HG02884 (cell line): Measurements from ENCODE around the gene TNNI2.
"Not testable (repeated sequence)": the region's sequence is repeated elsewhere in the genome, so short reads cannot be mapped to it uniquely, and the experiment has no call there.

Experiments used
- ATAC-seq: cut with Tn5 transposase; IDR thresholded peaks from one replicate; pipeline ENCODE4 v1.9.1; 2021; ENCODE audit warnings: mild to moderate bottlenecking, moderate library complexity; ENCODE audit not compliant: unreplicated experiment

Gene TNNI2

GRCh38 chr11:1882265-1883238, 43.8 kb downstream of the TNNI2 start:
- no peak for ATAC-seq

GRCh38 chr11:1883346-1884302, 44.8 kb downstream of the TNNI2 start:
- no peak for ATAC-seq

- no peak for ATAC-seq
Observed at GRCh38 chr11:1884303-1884700, 45.5 kb downstream of the TNNI2 start.

- ATAC-seq, result not testable (repeated sequence)
Observed at GRCh38 chr11:1886551-1886950, 47.8 kb downstream of the TNNI2 start.

- ATAC-seq, result no peak
Observed at GRCh38 chr11:1887451-1888346, 48.9 kb downstream of the TNNI2 start.

GRCh38 chr11:1888347-1888753, 49.6 kb downstream of the TNNI2 start:
- ATAC-seq, result no peak

- ATAC-seq, result no peak
Observed at GRCh38 chr11:1888811-1889210, 50.0 kb downstream of the TNNI2 start.

GRCh38 chr11:1889224-1889930, 50.6 kb downstream of the TNNI2 start:
- no peak for ATAC-seq

- no peak for ATAC-seq
Observed at GRCh38 chr11:1889941-1890855, 51.4 kb downstream of the TNNI2 start.
